Measurements from ENCODE around the gene BABAM2.

- TF ChIP-seq CTCF (IDR thresholded peaks at IDR 0.05; ENCODE audit: insufficient read depth, low read length, poor library complexity, severe bottlenecking) (no peak), EZH2phosphoT487 (conservative IDR thresholded peaks at IDR 0.05; ENCODE audit: low read length) (no peak)
These were observed 211.9 kb downstream of the BABAM2 start for GRCh38 chr2:28102455-28102874.

Measured in SU-DHL-6 (cell line).